ENCODE results near the gene COPE. TPM values are rescaled to one million over a fixed set of nuclear protein-coding genes. Genes with fewer than 3 reads are reported as not detected.

The COPE gene
- total and polyA plus RNA-seq, 2 of the 4 experiments (the other 2 are of a cell fraction): 347 to 461 TPM

DNA sequence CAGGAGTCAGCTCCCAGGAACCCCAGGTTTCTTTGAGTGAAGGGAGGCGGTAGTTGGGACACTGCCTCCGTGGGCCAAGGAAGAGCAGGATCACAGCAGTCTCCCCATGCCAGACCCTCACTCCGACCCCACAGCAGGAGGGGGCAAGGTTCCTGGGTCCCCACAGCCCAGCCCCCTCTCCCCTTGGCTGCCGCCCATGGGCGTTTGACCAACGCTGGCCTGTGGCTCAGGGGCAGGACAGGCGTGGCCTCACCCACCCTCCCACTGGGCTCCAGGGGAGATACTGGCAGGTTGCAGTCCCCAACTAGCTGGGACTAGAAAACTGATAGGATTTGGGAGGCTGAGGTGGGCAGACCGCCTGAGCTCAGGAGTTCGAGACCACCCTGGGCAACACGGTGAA lies 9.2 kb downstream of the COPE start:
- Histone ChIP-seq H2BK5ac (ENCODE audit: low read depth, low read length, poor library complexity, severe bottlenecking) (no peak overlapping the region), H3K4me1 (ENCODE audit: control insufficient read depth, insufficient read depth, low read length) (no peaks in the 10 kb centered on the region), H3K27ac (ENCODE audit: insufficient read depth, low read length) (no peak overlapping the region), H3K4me2 (ENCODE audit: low read depth, low read length) (no peak overlapping the region), H3K27me3 (ENCODE audit: control insufficient read depth, insufficient read depth, low read length) (no peaks in the 10 kb centered on the region), H4K5ac (ENCODE audit: low read depth, low read length) (no peak overlapping the region), H2AFZ (replicated peaks; ENCODE audit: low read length, poor library complexity) (no peak overlapping the region), H3K4me3 (ENCODE audit: insufficient read depth, low read depth, low read length) (no peak overlapping the region), H3K23ac (ENCODE audit: low read depth, low read length) (no peak overlapping the region), H3K4ac (ENCODE audit: low read depth, low read length) (no peak overlapping the region), H3K79me1 (ENCODE audit: low read depth in 1 of 2, low read length in 2 of 2) (peaks cover 16 to 51% of the 10 kb centered on the region in 2 experiments), H3K14ac (replicated peaks; ENCODE audit: low read depth, low read length) (no peak overlapping the region), H2AK9ac (replicated peaks; ENCODE audit: low read depth, low read length, poor library complexity) (no peak overlapping the region), H4K91ac (ENCODE audit: insufficient read depth, low read depth, low read length) (no peak overlapping the region), H3K36me3 (ENCODE audit: control insufficient read depth, insufficient read depth, low read length) (peaks cover 66% of the 10 kb centered on the region), H3K9me3 (ENCODE audit: control insufficient read depth, insufficient read depth, low read length) (no peaks in the 10 kb centered on the region), H2BK15ac (ENCODE audit: low read depth, low read length) (no peak overlapping the region), H2AK5ac (ENCODE audit: low read depth, low read length) (no peak overlapping the region), H3K9me1 (ENCODE audit: insufficient read depth, low read length) (no peaks in the 10 kb centered on the region; the same call in 1 of the 2 replicates), H3K56ac (ENCODE audit: extremely low read depth, insufficient read depth, low read length) (no peak overlapping the region), H4K20me1 (ENCODE audit: insufficient read depth, low read length) (peaks cover 42% of the 10 kb centered on the region), H4K8ac (ENCODE audit: low read depth in 2 of 2, low read length in 2 of 2) (no peak overlapping the region), H3K18ac (ENCODE audit: low read depth, low read length) (no peak overlapping the region), H2BK20ac (ENCODE audit: low read depth, low read length) (no peak overlapping the region), H2BK120ac (ENCODE audit: low read depth, low read length) (no peak overlapping the region), H3K9ac (ENCODE audit: low read depth, low read length) (no peak overlapping the region)
- WGBS, 2 experiments (ENCODE audit: extremely low coverage in 2 of 2, insufficient read length in 1 of 2): 95% methylated on average over 3 of the region's 10 CpGs; no CpG with 5 or more reads in 1 of the 2 experiments
- no peak for ATAC-seq (ENCODE audit: low read depth)
- TF ChIP-seq RFX5 (IDR thresholded peaks at IDR 0.05; ENCODE audit: low read depth, low read length) (no peak), CEBPB (IDR thresholded peaks at IDR 0.05; ENCODE audit: low read depth, low read length) (no peak), POLR2A (IDR thresholded peaks at IDR 0.05; ENCODE audit: low read depth, low read length) (no peak), BHLHE40 (IDR thresholded peaks at IDR 0.05; ENCODE audit: low read depth, low read length) (no peak), RAD21 (IDR thresholded peaks at IDR 0.05; ENCODE audit: low read length) (no peak), SMC3 (IDR thresholded peaks at IDR 0.05; ENCODE audit: low read depth, low read length) (no peak), MAZ (IDR thresholded peaks at IDR 0.05; ENCODE audit: borderline replicate concordance, low read depth, low read length) (no peak), NFE2L2 (IDR thresholded peaks at IDR 0.05; ENCODE audit: low read depth, low read length) (no peak), MXI1 (IDR thresholded peaks at IDR 0.05; ENCODE audit: borderline replicate concordance, low read depth, low read length) (no peak), RCOR1 (IDR thresholded peaks at IDR 0.05; ENCODE audit: insufficient replicate concordance, low read length) (no peak), MAFK (IDR thresholded peaks at IDR 0.05; ENCODE audit: low read depth, low read length) (no peak), CHD1 (IDR thresholded peaks at IDR 0.05; ENCODE audit: low read depth, low read length) (no peak), FOS (IDR thresholded peaks at IDR 0.05; ENCODE audit: low read depth, low read length) (no peak)
- TF ChIP-seq, protein P1, sequence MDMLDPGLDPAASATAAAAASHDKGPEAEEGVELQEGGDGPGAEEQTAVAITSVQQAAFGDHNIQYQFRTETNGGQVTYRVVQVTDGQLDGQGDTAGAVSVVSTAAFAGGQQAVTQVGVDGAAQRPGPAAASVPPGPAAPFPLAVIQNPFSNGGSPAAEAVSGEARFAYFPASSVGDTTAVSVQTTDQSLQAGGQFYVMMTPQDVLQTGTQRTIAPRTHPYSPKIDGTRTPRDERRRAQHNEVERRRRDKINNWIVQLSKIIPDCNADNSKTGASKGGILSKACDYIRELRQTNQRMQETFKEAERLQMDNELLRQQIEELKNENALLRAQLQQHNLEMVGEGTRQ (IDR thresholded peaks at IDR 0.05; ENCODE audit: low read depth, low read length): no peak
- TF ChIP-seq, protein P2, sequence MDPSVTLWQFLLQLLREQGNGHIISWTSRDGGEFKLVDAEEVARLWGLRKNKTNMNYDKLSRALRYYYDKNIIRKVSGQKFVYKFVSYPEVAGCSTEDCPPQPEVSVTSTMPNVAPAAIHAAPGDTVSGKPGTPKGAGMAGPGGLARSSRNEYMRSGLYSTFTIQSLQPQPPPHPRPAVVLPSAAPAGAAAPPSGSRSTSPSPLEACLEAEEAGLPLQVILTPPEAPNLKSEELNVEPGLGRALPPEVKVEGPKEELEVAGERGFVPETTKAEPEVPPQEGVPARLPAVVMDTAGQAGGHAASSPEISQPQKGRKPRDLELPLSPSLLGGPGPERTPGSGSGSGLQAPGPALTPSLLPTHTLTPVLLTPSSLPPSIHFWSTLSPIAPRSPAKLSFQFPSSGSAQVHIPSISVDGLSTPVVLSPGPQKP (IDR thresholded peaks at IDR 0.05; ENCODE audit: borderline replicate concordance, low read depth, low read length): no peak
- TF ChIP-seq, protein P3, sequence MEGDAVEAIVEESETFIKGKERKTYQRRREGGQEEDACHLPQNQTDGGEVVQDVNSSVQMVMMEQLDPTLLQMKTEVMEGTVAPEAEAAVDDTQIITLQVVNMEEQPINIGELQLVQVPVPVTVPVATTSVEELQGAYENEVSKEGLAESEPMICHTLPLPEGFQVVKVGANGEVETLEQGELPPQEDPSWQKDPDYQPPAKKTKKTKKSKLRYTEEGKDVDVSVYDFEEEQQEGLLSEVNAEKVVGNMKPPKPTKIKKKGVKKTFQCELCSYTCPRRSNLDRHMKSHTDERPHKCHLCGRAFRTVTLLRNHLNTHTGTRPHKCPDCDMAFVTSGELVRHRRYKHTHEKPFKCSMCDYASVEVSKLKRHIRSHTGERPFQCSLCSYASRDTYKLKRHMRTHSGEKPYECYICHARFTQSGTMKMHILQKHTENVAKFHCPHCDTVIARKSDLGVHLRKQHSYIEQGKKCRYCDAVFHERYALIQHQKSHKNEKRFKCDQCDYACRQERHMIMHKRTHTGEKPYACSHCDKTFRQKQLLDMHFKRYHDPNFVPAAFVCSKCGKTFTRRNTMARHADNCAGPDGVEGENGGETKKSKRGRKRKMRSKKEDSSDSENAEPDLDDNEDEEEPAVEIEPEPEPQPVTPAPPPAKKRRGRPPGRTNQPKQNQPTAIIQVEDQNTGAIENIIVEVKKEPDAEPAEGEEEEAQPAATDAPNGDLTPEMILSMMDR (conservative IDR thresholded peaks at IDR 0.05; ENCODE audit: low read depth, low read length): no peak
- no TSS peak for BruUV-seq (replicated peaks)
- dilution Hi-C loops (cut with HindIII; ENCODE audit: low sequenced_read_pairs, unreplicated experiment) (no loop called here), in situ Hi-C loops (cut with MboI; ENCODE audit: low sequenced_read_pairs) (no loop called here), intact Hi-C loops (cut with micrococcal nuclease) (no loop called here)
- ChIA-PET POLR2A (ENCODE audit: unreplicated experiment) (no interaction called here), CTCF (no interaction called here)
- DNase-seq: no peak
